MCF 10A (cell line): ENCODE data around the gene UNC13C. TPM values are rescaled to one million over a fixed set of nuclear protein-coding genes. Genes with fewer than 3 reads are reported as not detected.

ENCODE experiments used
- BruUV-seq: library from RNA; stranded (reverse); fragments of 400-500 nt; replicated peaks from 2 replicates; lab custom pipeline; 2021; lab: Mats Ljungman, UMichigan
- CTCF ChIA-PET: fragments of 300-600 bp; sonication (Branson Sonifier 250); formaldehyde crosslinking; extraction: SDS; loops from one replicate; lab custom pipeline; 2021; ENCODE audit warnings: antibody characterized with exemption, inconsistent platforms; lab: Yijun Ruan, JAX
- POLR2A ChIA-PET: fragments of 300-600, 350-650 bp; sonication (Branson Sonifier 250); formaldehyde crosslinking; extraction: SDS; loops from one replicate; lab custom pipeline; 2020; ENCODE audit warnings: antibody characterized with exemption, inconsistent platforms; lab: Yijun Ruan, JAX
- DNase-seq: peaks from one replicate; pipeline ENCODE4 v3.0.0-alpha.2; 2018; ENCODE audit not compliant: unreplicated experiment
- H3K27ac Mint-ChIP-seq: one replicate; pipeline ENCODE4 v1.8.0; 2022; ENCODE audit warnings: mild to moderate bottlenecking, low read depth, mixed read lengths; ENCODE audit not compliant: unreplicated experiment
- H3K27me3 Mint-ChIP-seq: one replicate; pipeline ENCODE4 v1.8.0; 2022; ENCODE audit warnings: mixed read lengths; ENCODE audit not compliant: insufficient read depth, unreplicated experiment
- H3K36me3 Mint-ChIP-seq: one replicate; pipeline ENCODE4 v1.8.0; 2022; ENCODE audit warnings: mild to moderate bottlenecking, moderate library complexity, mixed read lengths; ENCODE audit not compliant: insufficient read depth, unreplicated experiment
- H3K4me1 Mint-ChIP-seq: one replicate; pipeline ENCODE4 v1.8.0; 2022; ENCODE audit warnings: mixed read lengths; ENCODE audit not compliant: insufficient read depth, unreplicated experiment
- H3K4me3 Mint-ChIP-seq: one replicate; pipeline ENCODE4 v1.8.0; 2022; ENCODE audit warnings: mild to moderate bottlenecking, moderate library complexity, mixed read lengths; ENCODE audit not compliant: unreplicated experiment
- H3K9me3 Mint-ChIP-seq: one replicate; pipeline ENCODE4 v1.8.0; 2022; ENCODE audit warnings: mixed read lengths; ENCODE audit not compliant: unreplicated experiment
- intact Hi-C: fragments of 100-400 bp; cut with micrococcal nuclease; formaldehyde crosslinking; loops from 2 replicates; pipeline ENCODE4 v1.14.1; 2022
- total RNA-seq: library from RNA; stranded (reverse); gene quantifications from 2 replicates; pipeline ENCODE4 v1.2.3, GENCODE V29; 2022
- TF ChIP-seq, protein P1 (sequence below): fragments of 200-600 bp; IDR thresholded peaks from one replicate; pipeline ENCODE4 v1.8.0; 2022; ENCODE audit warnings: antibody characterized with exemption, mild to moderate bottlenecking; ENCODE audit not compliant: unreplicated experiment

The UNC13C gene
- total RNA-seq, 1 experiment from 2014 or later = not detected

DNA sequence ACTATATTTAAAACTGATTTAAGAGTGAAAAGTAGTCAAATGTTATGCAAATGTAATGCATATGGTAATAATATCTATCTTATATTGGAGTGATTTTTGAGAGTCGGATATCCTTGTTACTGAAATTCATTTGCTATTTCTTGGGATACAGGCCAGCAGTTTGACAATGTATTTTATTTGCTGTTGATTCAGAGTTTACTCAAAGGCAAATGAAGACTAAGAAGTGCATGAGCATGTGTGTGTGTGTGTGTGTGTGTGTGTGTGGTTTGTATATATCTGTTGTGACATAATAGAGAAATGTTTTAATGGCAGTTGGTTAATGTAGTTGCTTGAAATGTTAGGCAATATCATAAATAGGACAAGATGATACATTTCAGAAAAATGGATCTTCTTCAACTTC, 39.0 kb downstream of the UNC13C start:
- TF ChIP-seq, protein P1, sequence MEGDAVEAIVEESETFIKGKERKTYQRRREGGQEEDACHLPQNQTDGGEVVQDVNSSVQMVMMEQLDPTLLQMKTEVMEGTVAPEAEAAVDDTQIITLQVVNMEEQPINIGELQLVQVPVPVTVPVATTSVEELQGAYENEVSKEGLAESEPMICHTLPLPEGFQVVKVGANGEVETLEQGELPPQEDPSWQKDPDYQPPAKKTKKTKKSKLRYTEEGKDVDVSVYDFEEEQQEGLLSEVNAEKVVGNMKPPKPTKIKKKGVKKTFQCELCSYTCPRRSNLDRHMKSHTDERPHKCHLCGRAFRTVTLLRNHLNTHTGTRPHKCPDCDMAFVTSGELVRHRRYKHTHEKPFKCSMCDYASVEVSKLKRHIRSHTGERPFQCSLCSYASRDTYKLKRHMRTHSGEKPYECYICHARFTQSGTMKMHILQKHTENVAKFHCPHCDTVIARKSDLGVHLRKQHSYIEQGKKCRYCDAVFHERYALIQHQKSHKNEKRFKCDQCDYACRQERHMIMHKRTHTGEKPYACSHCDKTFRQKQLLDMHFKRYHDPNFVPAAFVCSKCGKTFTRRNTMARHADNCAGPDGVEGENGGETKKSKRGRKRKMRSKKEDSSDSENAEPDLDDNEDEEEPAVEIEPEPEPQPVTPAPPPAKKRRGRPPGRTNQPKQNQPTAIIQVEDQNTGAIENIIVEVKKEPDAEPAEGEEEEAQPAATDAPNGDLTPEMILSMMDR = no peak
- no TSS peak for BruUV-seq
- Mint-ChIP-seq H3K4me3 (no peak overlapping the region), H3K36me3 (no peaks in the 10 kb centered on the region), H3K4me1 (no peaks in the 10 kb centered on the region), H3K27ac (no peak overlapping the region), H3K9me3 (peaks cover 7% of the 10 kb centered on the region), H3K27me3 (peaks cover 11% of the 10 kb centered on the region)
- ChIA-PET CTCF (no interaction called here), POLR2A (no interaction called here)
- intact Hi-C loops = no loop called here
- no peak for DNase-seq

DNA sequence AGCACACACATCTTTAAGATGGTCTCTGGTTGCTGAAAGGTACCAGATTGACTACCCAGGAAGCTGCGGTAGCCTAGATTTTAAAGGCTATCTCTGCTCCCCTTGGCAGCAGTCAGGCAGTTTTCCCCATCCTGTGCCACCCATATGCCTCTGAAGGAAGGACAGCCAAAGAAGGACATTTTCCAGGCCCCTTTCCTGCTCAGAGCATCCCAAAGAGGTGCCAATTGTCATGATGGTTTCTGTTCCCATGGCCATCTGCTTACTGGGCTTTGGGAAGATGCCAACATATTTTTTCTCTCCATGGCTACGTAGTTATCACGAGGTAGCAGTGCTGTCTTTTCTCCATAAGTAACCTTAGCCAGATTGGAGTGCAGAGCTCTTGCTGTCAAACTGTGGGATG, 39.7 kb downstream of the UNC13C start:
- ChIA-PET CTCF (interaction anchor here (1.3 kb wide), 1 partner anchor 126 kb away, joined by 5 read pairs; no protein-coding TSS in a partner anchor), POLR2A (no interaction called here)
- intact Hi-C loops = no loop called here
- TF ChIP-seq, protein P1 = no peak
- H3K4me1 Mint-ChIP-seq = no peaks in the 10 kb centered on the region
- peaks cover 14% of the 10 kb centered on the region for H3K9me3 Mint-ChIP-seq
- no peaks in the 10 kb centered on the region for H3K36me3 Mint-ChIP-seq
- DNase-seq = no peak
- no TSS peak for BruUV-seq
- H3K27ac Mint-ChIP-seq = no peak overlapping the region
- H3K4me3 Mint-ChIP-seq = no peak overlapping the region
- H3K27me3 Mint-ChIP-seq = peaks cover 11% of the 10 kb centered on the region

DNA sequence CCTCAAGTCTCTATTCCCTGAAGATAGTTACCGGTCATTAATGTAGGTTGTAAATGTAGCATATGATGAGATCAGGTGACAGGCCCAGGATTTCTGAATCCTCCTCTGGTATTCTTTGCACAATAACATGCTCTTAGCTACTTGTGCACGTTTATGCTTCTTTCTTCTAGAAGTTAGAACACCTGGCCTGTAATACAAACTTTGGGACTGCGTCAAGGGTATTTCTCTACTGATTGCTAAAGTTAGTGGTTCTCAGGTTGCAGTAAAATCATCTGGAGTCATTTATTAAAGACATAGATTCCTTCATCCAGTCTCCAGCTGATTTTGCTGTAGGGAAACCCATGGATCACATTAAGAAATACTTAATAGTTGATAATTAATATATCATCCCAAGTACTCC, 48.0 kb downstream of the UNC13C start:
- TF ChIP-seq, protein P1 = no peak
- Mint-ChIP-seq H3K4me3 (no peak overlapping the region), H3K9me3 (peaks cover 10% of the 10 kb centered on the region), H3K27ac (no peak overlapping the region), H3K4me1 (no peaks in the 10 kb centered on the region), H3K36me3 (no peaks in the 10 kb centered on the region), H3K27me3 (peaks cover 5% of the 10 kb centered on the region)
- no TSS peak for BruUV-seq
- CTCF ChIA-PET = no interaction called here
- intact Hi-C loops = no loop called here
- no peak for DNase-seq
- POLR2A ChIA-PET = no interaction called here

DNA sequence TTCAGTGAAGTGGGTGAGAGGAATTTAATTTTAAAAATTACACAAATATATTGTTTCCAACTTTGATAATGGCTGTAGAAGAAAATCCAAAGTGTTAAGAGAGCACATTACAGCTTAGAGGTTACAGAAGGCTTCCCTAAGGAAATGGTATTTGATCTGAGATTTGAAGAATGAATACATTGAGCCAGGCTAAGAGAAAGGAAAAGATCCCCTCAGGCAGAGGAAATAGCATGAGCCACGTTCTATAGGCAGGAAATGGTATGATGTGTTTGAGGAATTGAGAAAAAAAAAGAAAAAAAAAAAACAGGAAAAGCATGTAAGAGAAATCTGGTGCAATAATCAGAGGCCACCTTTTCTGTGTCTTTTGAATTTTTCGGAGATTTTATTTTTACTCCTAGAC, 48.6 kb downstream of the UNC13C start:
- Mint-ChIP-seq H3K4me3 (no peak overlapping the region), H3K4me1 (no peaks in the 10 kb centered on the region), H3K27me3 (no peaks in the 10 kb centered on the region), H3K36me3 (no peaks in the 10 kb centered on the region), H3K9me3 (peaks cover 7% of the 10 kb centered on the region), H3K27ac (no peak overlapping the region)
- TF ChIP-seq, protein P1 = no peak
- no TSS peak for BruUV-seq
- CTCF ChIA-PET = no interaction called here
- DNase-seq = no peak
- intact Hi-C loops = no loop called here
- POLR2A ChIA-PET = no interaction called here
